K562 (cell line): Measurements from ENCODE around the gene FAM20B. TPM values are rescaled to one million over a fixed set of nuclear protein-coding genes. Genes with fewer than 3 reads are reported as not detected.

Experiments
- ATAC-seq: fragments of 200-7000 bp; cut with Tn5 transposase; 3 replicates; pipeline ENCODE4 v1.9.1; 2020; ENCODE audit warnings: moderate library complexity
- BruUV-seq: library from RNA; stranded (reverse); fragments of 400-500 nt; replicated peaks from 2 replicates; lab custom pipeline; 2021; lab: Mats Ljungman, UMichigan
- CTCF ChIA-PET: fragments of 300-600 bp; formaldehyde crosslinking; extraction: SDS; loops from one replicate; lab custom pipeline; 2021; ENCODE audit warnings: low intra/inter-chr PET ratio; lab: Yijun Ruan, JAX
- POLR2A ChIA-PET: fragments of 300-600, 350-650 bp; sonication (Branson Sonifier 250); formaldehyde crosslinking; extraction: SDS; loops from one replicate; lab custom pipeline; 2021; ENCODE audit warnings: antibody characterized with exemption, inconsistent platforms; lab: Yijun Ruan, JAX
- DNase-seq, 4 experiments: peaks; one replicate each; pipeline versions ENCODE4 v3.0.0 to v3.0.0-alpha.2; 2011 to 2018; ENCODE audit warnings: low spot score in 3 of 4, mixed read lengths in 3 of 4; ENCODE audit errors: extremely low read depth in 1 of 4
- FAIRE-seq: peaks from 2 replicates; lab custom pipeline; 2011; peaks lifted over from hg19 to GRCh38; lab: Jason Lieb, UNC
- H2AFZ ChIP-seq: 2 replicates; pipeline ENCODE4 v1.6.0; 2011; ENCODE audit warnings: low read depth, low read length, control low read depth, inconsistent platforms
- H3K27ac ChIP-seq: fragments of 200-600 bp; 3 replicates; pipeline ENCODE4 v1.8.0; 2011; ENCODE audit warnings: low read depth, mild to moderate bottlenecking, control low read depth, inconsistent platforms, low read length, moderate library complexity, mixed read lengths; ENCODE audit errors: extremely low read depth
- H3K27me3 ChIP-seq, 2 experiments: fragments of 300-600 bp in 1 of 2; 2 replicates in 1 of 2; 3 replicates in 1 of 2; pipeline versions ENCODE4 v1.6.0 to v1.8.0; 2011; ENCODE audit warnings: inconsistent platforms in 2 of 2, low read length in 2 of 2, mild to moderate bottlenecking in 1 of 2, mixed read lengths in 1 of 2, moderate library complexity in 1 of 2; ENCODE audit not compliant: control insufficient read depth in 2 of 2, insufficient read depth in 2 of 2
- H3K36me3 ChIP-seq: fragments of 300-600 bp; 3 replicates; pipeline ENCODE4 v1.8.0; 2011; ENCODE audit warnings: mild to moderate bottlenecking, low read length, inconsistent platforms; ENCODE audit not compliant: control insufficient read depth, insufficient read depth
- H3K4me1 ChIP-seq, 2 experiments: fragments of 200-600 bp in 1 of 2; replicated peaks in 1 of 2; 2 replicates in 1 of 2; 3 replicates in 1 of 2; pipeline versions ENCODE4 v1.5.1 to v1.8.0; 2011; ENCODE audit warnings: inconsistent platforms in 2 of 2, low read length in 2 of 2, mild to moderate bottlenecking in 1 of 2, mixed read lengths in 1 of 2, moderate library complexity in 1 of 2; ENCODE audit not compliant: control insufficient read depth in 2 of 2, insufficient read depth in 2 of 2
- H3K4me2 ChIP-seq: 2 replicates; pipeline ENCODE4 v1.6.1; 2011; ENCODE audit warnings: low read length, control low read depth, inconsistent platforms, mixed read lengths; ENCODE audit not compliant: insufficient read depth
- H3K4me3 ChIP-seq: fragments of 200-600 bp; sonication (generic), shearing (Covaris generic); 2 replicates; pipeline ENCODE4 v1.5.1; 2016; ENCODE audit warnings: control low read depth, inconsistent platforms
- H3K79me2 ChIP-seq: fragments of 200-600 bp; 3 replicates; pipeline ENCODE4 v1.8.0; 2011; ENCODE audit warnings: low read length, inconsistent platforms; ENCODE audit not compliant: control insufficient read depth, insufficient read depth
- H3K9ac ChIP-seq, 2 experiments: 2 replicates each; pipeline versions ENCODE4 v1.6.0 to v1.6.1; 2011; ENCODE audit warnings: low read depth in 2 of 2, low read length in 2 of 2, control low read depth in 1 of 2, inconsistent platforms in 1 of 2, mild to moderate bottlenecking in 1 of 2, mixed read lengths in 1 of 2; ENCODE audit not compliant: insufficient read depth in 1 of 2
- H3K9me1 ChIP-seq: one replicate; pipeline ENCODE4 v1.6.0; 2011; ENCODE audit warnings: inconsistent platforms, mild to moderate bottlenecking, low read length, moderate library complexity; ENCODE audit not compliant: control insufficient read depth, insufficient read depth
- H3K9me3 ChIP-seq: replicated peaks from 2 replicates; pipeline ENCODE4 v1.5.1; 2011; ENCODE audit warnings: low read depth, low read length, inconsistent platforms; ENCODE audit not compliant: control insufficient read depth, insufficient read depth
- H4K20me1 ChIP-seq: replicated peaks from 2 replicates; pipeline ENCODE4 v1.6.1; 2011; ENCODE audit warnings: low read length, inconsistent platforms, mixed read lengths; ENCODE audit not compliant: control insufficient read depth, insufficient read depth
- AFF1 ChIP-seq, 2 experiments: fragments of 450-650 bp; IDR thresholded peaks; 2 replicates each; pipeline ENCODE4 v1.6.1; 2018; ENCODE audit warnings: mild to moderate bottlenecking in 2 of 2, low read depth in 1 of 2; ENCODE audit not compliant: partially characterized antibody in 2 of 2
- HDAC1 ChIP-seq, 2 experiments: fragments of 450-650 bp; IDR thresholded peaks; 2 replicates each; pipeline ENCODE4 v1.6.1; 2016 to 2017; ENCODE audit warnings: inconsistent platforms in 1 of 2, mild to moderate bottlenecking in 1 of 2, moderate library complexity in 1 of 2
- HDGF ChIP-seq: fragments of 450-650 bp; IDR thresholded peaks from 2 replicates; pipeline ENCODE4 v1.6.1; 2016
- MEIS2 ChIP-seq: fragments of 450-650 bp; IDR thresholded peaks from 2 replicates; pipeline ENCODE4 v1.6.1; 2014; ENCODE audit warnings: mild to moderate bottlenecking; ENCODE audit not compliant: partially characterized antibody
- PKNOX1 ChIP-seq: fragments of 450-650 bp; IDR thresholded peaks from 2 replicates; pipeline ENCODE4 v1.6.1; 2016
- SMARCA4 ChIP-seq: fragments of 450-650 bp; IDR thresholded peaks from 2 replicates; pipeline ENCODE4 v1.6.1; 2016
- SRSF7 ChIP-seq: fragments of 200-400 bp; formaldehyde crosslinking; optimal IDR thresholded peaks from 2 replicates; pipeline ENCODE3; 2017; ENCODE audit warnings: mild to moderate bottlenecking, low read depth, low read length
- UBTF ChIP-seq, 2 experiments: IDR thresholded peaks; 2 replicates each; pipeline ENCODE4 v1.6.1; 2012; ENCODE audit warnings: improper control_type of control experiment in 2 of 2, low read depth in 2 of 2, low read length in 2 of 2, borderline replicate concordance in 1 of 2
- ZNF592 ChIP-seq: fragments of 450-650 bp; IDR thresholded peaks from 2 replicates; pipeline ENCODE4 v1.6.1; 2017; ENCODE audit warnings: antibody characterized with exemption, mild to moderate bottlenecking
- ZNF785 ChIP-seq: fragments of 250-450 bp; sonication (Bioruptor Pico); IDR thresholded peaks from 2 replicates; pipeline ENCODE4 v1.4.0; 2020; ENCODE audit warnings: mild to moderate bottlenecking
- WGBS: fragments of 100-300 bp; shearing (Covaris generic); methylation state at CpG from one replicate; pipeline ENCODE4 v1.1.6; 2016; ENCODE audit warnings: low coverage, mixed read lengths; ENCODE audit not compliant: insufficient coverage; ENCODE audit errors: missing lambda C conversion rate; 5-methylcytosine and 5-hydroxymethylcytosine counted together
- in situ Hi-C: fragments of 300-500 bp; cut with MboI; formaldehyde crosslinking; loops from 4 replicates; pipeline ENCODE4 v1.15.0; 2018; ENCODE audit warnings: inconsistent platforms, mixed read lengths
- intact Hi-C: fragments of 100-400 bp; cut with micrococcal nuclease; formaldehyde crosslinking; loops from 2 replicates; pipeline ENCODE4 v1.14.2; 2022
- polyA plus RNA-seq, 8 experiments: library from polyadenylated mRNA; depleted of rRNA in 4 of 8; stranded (reverse) in 5 of 8; unstranded in 3 of 8; fragments of >200 nt; fragmentation: Nextera tagmentation in 2 of 8; fragmentation: Illumina TruSeq in 1 of 8; extraction: Ambion mirVana in 2 of 8; extraction: Trizol in 1 of 8; gene quantifications; 2 replicates each; pipeline versions ENCODE4 v1.2.1 to v1.2.3, GENCODE V29; 2011 to 2014; ENCODE audit warnings: inconsistent platforms in 1 of 8, missing spikeins in 1 of 8
- total RNA-seq, 7 experiments: library from RNA; depleted of rRNA in 6 of 7; stranded (reverse); fragments of >200 nt in 6 of 7; fragmentation: Illumina TruSeq in 2 of 7; extraction: Trizol in 2 of 7; gene quantifications; 2 replicates each; pipeline versions ENCODE4 v1.2.1 to v1.2.3, GENCODE V29; 2011 to 2021; ENCODE audit warnings: low replicate concordance in 1 of 7

Gene FAM20B
- total and polyA plus RNA-seq, 9 of the 15 experiments (the other 6 are each of a cell fraction or from before 2014, with no cell fraction given) = 7.2 to 67.5 (median 42.9) TPM

GRCh38 chr1:179030683-179031082 lies 5.0 kb downstream of the FAM20B start:
- Histone ChIP-seq H3K27ac (peak overlapping the region; percentile 58; the same call in 2 of the 3 replicates), H3K4me2 (peak overlapping the region; percentile 44), H3K9ac (peak overlapping the region in 1 of 2 experiments; percentile 24; a peak in 2 of 4 replicates), H2AFZ (no peak overlapping the region), H3K4me3 (no peak overlapping the region), H3K27me3 (no peaks in the 10 kb centered on the region), H3K9me1 (peaks cover 2% of the 10 kb centered on the region), H3K9me3 (no peaks in the 10 kb centered on the region), H4K20me1 (peaks cover 10% of the 10 kb centered on the region), H3K36me3 (no peaks in the 10 kb centered on the region; the same call in 1 of the 3 replicates), H3K79me2 (peaks cover 95% of the 10 kb centered on the region), H3K4me1 (peaks cover 22 to 78% of the 10 kb centered on the region in 2 experiments)
- in situ Hi-C loops = no loop called here
- DNase-seq = no peak
- no peak for ATAC-seq
- BruUV-seq = no TSS peak
- CTCF ChIA-PET = no interaction called here
- WGBS = 26% methylated on average over 3 of the region's 3 CpGs
- peak; percentile 42 for FAIRE-seq
- POLR2A ChIA-PET = interaction anchor here (0.9 to 2.6 kb wide), 2 partner anchors 11 to 57 kb away, joined by 3 to 8 read pairs; no protein-coding TSS in a partner anchor
- intact Hi-C loops = no loop called here
- peak; percentile 21 to 30 for TF ChIP-seq AFF1 (IDR thresholded peaks at IDR 0.05; ENCODE audit: low read depth in 1 of 2, partially characterized antibody in 2 of 2)
- TF ChIP-seq HDAC1 (IDR thresholded peaks at IDR 0.05) = peak in 1 of 2 experiments; percentile 31; a peak in 1 of 4 replicates
- no peak for TF ChIP-seq ZNF785 (CRISPR knock-in tag)
- peak; percentile 46 for TF ChIP-seq SMARCA4
- TF ChIP-seq PKNOX1 = peak; percentile 75
- no peak for TF ChIP-seq UBTF (IDR thresholded peaks at IDR 0.05; ENCODE audit: borderline replicate concordance in 1 of 2, low read depth in 2 of 2, low read length in 2 of 2)
- 0 out of 2 replicates have a peak, but pooled peaks have one; percentile 14 for TF ChIP-seq ZNF592
- TF ChIP-seq MEIS2 = peak; percentile 2
- no peak for TF ChIP-seq SRSF7
- 0 out of 2 replicates have a peak, but pooled peaks have one; percentile 76 for TF ChIP-seq HDGF
